Mesenchymal stem cell (in vitro differentiated cells and primary cell): ENCODE measurements around the gene LHFPL2.
"Not testable (repeated sequence)": the region's sequence is repeated elsewhere in the genome, so short reads cannot be mapped to it uniquely, and the experiment has no call there.

Experiments used
- DNase-seq: peaks from one replicate; pipeline ENCODE4 v3.0.0-alpha.2; 2013
- H2AFZ ChIP-seq: one replicate; pipeline ENCODE4 v1.6.1; 2013; ENCODE audit warnings: low read depth, mild to moderate bottlenecking, control low read depth, inconsistent platforms, low read length, moderate library complexity
- H2AK5ac ChIP-seq: 2 replicates; pipeline ENCODE4 v1.6.1; 2013; ENCODE audit warnings: low read length, moderate library complexity, mild to moderate bottlenecking, inconsistent platforms; ENCODE audit not compliant: severe bottlenecking
- H2BK120ac ChIP-seq: one replicate; pipeline ENCODE4 v1.6.1; 2013; ENCODE audit warnings: low read depth, mild to moderate bottlenecking, inconsistent platforms, low read length, moderate library complexity
- H2BK12ac ChIP-seq, 2 experiments: one replicate each; pipeline ENCODE4 v1.6.1; 2013; ENCODE audit warnings: inconsistent platforms in 2 of 2, low read length in 2 of 2, mild to moderate bottlenecking in 2 of 2, moderate library complexity in 2 of 2, control low read depth in 1 of 2
- H2BK15ac ChIP-seq: one replicate; pipeline ENCODE4 v1.6.1; 2013; ENCODE audit warnings: mild to moderate bottlenecking, low read depth, inconsistent platforms; ENCODE audit not compliant: poor library complexity, severe bottlenecking
- H2BK5ac ChIP-seq: 2 replicates; pipeline ENCODE4 v1.6.1; 2013; ENCODE audit warnings: low read depth, mild to moderate bottlenecking, low read length, control low read depth, inconsistent platforms; ENCODE audit not compliant: poor library complexity, severe bottlenecking
- H3K14ac ChIP-seq, 2 experiments: one replicate each; pipeline ENCODE4 v1.6.1; 2013; ENCODE audit warnings: inconsistent platforms in 2 of 2, low read length in 2 of 2, control low read depth in 1 of 2, mild to moderate bottlenecking in 1 of 2, moderate library complexity in 1 of 2
- H3K18ac ChIP-seq, 2 experiments: one replicate each; pipeline ENCODE4 v1.6.1; 2013; ENCODE audit warnings: inconsistent platforms in 2 of 2, low read length in 2 of 2, control low read depth in 1 of 2, low read depth in 1 of 2, mild to moderate bottlenecking in 1 of 2
- H3K23ac ChIP-seq, 2 experiments: one replicate each; pipeline ENCODE4 v1.6.1; 2013; ENCODE audit warnings: inconsistent platforms in 2 of 2, low read length in 2 of 2, mild to moderate bottlenecking in 2 of 2, moderate library complexity in 2 of 2, control low read depth in 1 of 2
- H3K27ac ChIP-seq: 2 replicates; pipeline ENCODE4 v1.5.1; 2013; ENCODE audit warnings: mild to moderate bottlenecking, moderate library complexity, low read length, control low read depth, inconsistent platforms; ENCODE audit not compliant: poor library complexity, severe bottlenecking
- H3K27me3 ChIP-seq, 2 experiments: 2 replicates each; pipeline versions ENCODE4 v1.6.1 to v1.7.0; 2013; ENCODE audit warnings: low read length in 2 of 2, mild to moderate bottlenecking in 2 of 2, moderate library complexity in 2 of 2, control low read depth in 1 of 2, inconsistent platforms in 1 of 2; ENCODE audit not compliant: control insufficient read depth in 1 of 2, insufficient read depth in 1 of 2
- H3K36me3 ChIP-seq, 2 experiments: 2 replicates each; pipeline versions ENCODE4 v1.6.1 to v1.7.0; 2013; ENCODE audit warnings: low read length in 2 of 2, control low read depth in 1 of 2, inconsistent platforms in 1 of 2, low read depth in 1 of 2, mild to moderate bottlenecking in 1 of 2; ENCODE audit not compliant: insufficient read depth in 2 of 2, control insufficient read depth in 1 of 2
- H3K4ac ChIP-seq, 2 experiments: one replicate each; pipeline ENCODE4 v1.6.1; 2013; ENCODE audit warnings: inconsistent platforms in 2 of 2, low read length in 2 of 2, mild to moderate bottlenecking in 2 of 2, moderate library complexity in 2 of 2, control low read depth in 1 of 2, low read depth in 1 of 2
- H3K4me1 ChIP-seq: 2 replicates; pipeline ENCODE4 v1.6.1; 2013; ENCODE audit warnings: low read depth, low read length, control low read depth; ENCODE audit not compliant: control insufficient read depth, insufficient read depth
- H3K4me2 ChIP-seq: 2 replicates; pipeline ENCODE4 v1.6.1; 2013; ENCODE audit warnings: low read length, mild to moderate bottlenecking, inconsistent platforms; ENCODE audit not compliant: poor library complexity, severe bottlenecking
- H3K4me3 ChIP-seq, 2 experiments: 2 replicates each; pipeline versions ENCODE4 v1.5.1 to v1.7.0; 2013; ENCODE audit warnings: low read length in 2 of 2, mild to moderate bottlenecking in 2 of 2, control low read depth in 1 of 2, low read depth in 1 of 2; ENCODE audit not compliant: insufficient read depth in 1 of 2
- H3K79me1 ChIP-seq: replicated peaks from 2 replicates; pipeline ENCODE4 v1.6.1; 2013; ENCODE audit warnings: mild to moderate bottlenecking, control low read depth, low read length, inconsistent platforms; ENCODE audit not compliant: poor library complexity, severe bottlenecking
- H3K9ac ChIP-seq: 2 replicates; pipeline ENCODE4 v1.7.0; 2013; ENCODE audit warnings: mild to moderate bottlenecking, low read length, moderate library complexity
- H3K9me3 ChIP-seq: 2 replicates; pipeline ENCODE4 v1.7.0; 2013; ENCODE audit warnings: mild to moderate bottlenecking, low read length; ENCODE audit not compliant: control insufficient read depth
- H4K8ac ChIP-seq: one replicate; pipeline ENCODE4 v1.6.1; 2013; ENCODE audit warnings: inconsistent platforms, mild to moderate bottlenecking, low read length, moderate library complexity
- H4K91ac ChIP-seq: one replicate; pipeline ENCODE4 v1.6.1; 2013; ENCODE audit warnings: mild to moderate bottlenecking, low read length, inconsistent platforms
- WGBS: methylation state at CpG from one replicate; pipeline ENCODE4 v1.1.7; 2013; ENCODE audit warnings: mixed read lengths; 5-methylcytosine and 5-hydroxymethylcytosine counted together

The LHFPL2 gene

GRCh38 chr5:78622302-78622971, 26.1 kb downstream of the LHFPL2 start:
- no peak for DNase-seq
- no peak overlapping the region for H2AFZ ChIP-seq
- no peak overlapping the region for H2BK12ac ChIP-seq
- H3K4me1 ChIP-seq: peaks cover 4% of the 10 kb centered on the region
- no peak overlapping the region for H4K91ac ChIP-seq
- H3K36me3 ChIP-seq: peaks cover 22 to 45% of the 10 kb centered on the region in 2 experiments
- no peak overlapping the region for H3K23ac ChIP-seq
- peak overlapping the region in 1 of 2 experiments; percentile 65 for H3K18ac ChIP-seq
- H3K79me1 ChIP-seq: peaks cover 34% of the 10 kb centered on the region
- no peak overlapping the region for H2BK5ac ChIP-seq
- no peak overlapping the region for H2BK120ac ChIP-seq
- H3K27ac ChIP-seq: no peak overlapping the region
- no peak overlapping the region for H3K4me3 ChIP-seq
- H3K9me3 ChIP-seq: peaks cover 4% of the 10 kb centered on the region
- peak overlapping the region; percentile 27 for H4K8ac ChIP-seq
- no peak overlapping the region for H3K14ac ChIP-seq
- H3K9ac ChIP-seq: no peak overlapping the region
- no peak overlapping the region for H2BK15ac ChIP-seq
- WGBS: 91% methylated on average over 3 of the region's 3 CpGs
- H3K27me3 ChIP-seq: no peaks in the 10 kb centered on the region
- H3K4ac ChIP-seq: no peak overlapping the region
- H2AK5ac ChIP-seq: peak overlapping the region; percentile 60
- no peak overlapping the region for H3K4me2 ChIP-seq

GRCh38 chr5:78621291-78621738, 27.3 kb downstream of the LHFPL2 start:
- Histone ChIP-seq H3K79me1 (peaks cover 30% of the 10 kb centered on the region), H3K14ac (no peak overlapping the region), H4K91ac (no peak overlapping the region), H3K9ac (peak overlapping the region; percentile 50), H3K27ac (no peak overlapping the region), H2BK5ac (no peak overlapping the region), H3K36me3 (peaks cover 18 to 47% of the 10 kb centered on the region in 2 experiments), H3K4me2 (no peak overlapping the region), H3K4ac (no peak overlapping the region), H2AFZ (no peak overlapping the region), H3K27me3 (no peaks in the 10 kb centered on the region), H4K8ac (no peak overlapping the region), H3K4me3 (no peak overlapping the region), H3K18ac (no peak overlapping the region), H3K4me1 (peaks cover 4% of the 10 kb centered on the region), H2BK120ac (no peak overlapping the region), H3K23ac (peak overlapping the region in 1 of 2 experiments; percentile 67), H3K9me3 (peaks cover 4% of the 10 kb centered on the region), H2BK15ac (no peak overlapping the region), H2BK12ac (no peak overlapping the region), H2AK5ac (no peak overlapping the region)
- WGBS: 9% methylated on average over 3 of the region's 3 CpGs
- peak; percentile 50 for DNase-seq

GRCh38 chr5:78620119-78620518, 28.5 kb downstream of the LHFPL2 start:
- 100% methylated on average over 2 of the region's 4 CpGs for WGBS
- not testable (repeated sequence) for DNase-seq, H2BK5ac ChIP-seq

GRCh38 chr5:78618303-78618702, 30.3 kb downstream of the LHFPL2 start:
- H4K8ac ChIP-seq: no peak overlapping the region
- H3K79me1 ChIP-seq: peaks cover 24% of the 10 kb centered on the region
- WGBS: over 99% methylated on average over 10 of the region's 10 CpGs
- H3K4me2 ChIP-seq: no peak overlapping the region
- no peaks in the 10 kb centered on the region for H3K27me3 ChIP-seq
- no peak overlapping the region for H3K9ac ChIP-seq
- peaks cover 4% of the 10 kb centered on the region for H3K4me1 ChIP-seq
- H2BK15ac ChIP-seq: no peak overlapping the region
- H2BK12ac ChIP-seq: no peak overlapping the region
- H2AK5ac ChIP-seq: no peak overlapping the region
- DNase-seq: no peak
- no peak overlapping the region for H3K14ac ChIP-seq
- no peak overlapping the region for H3K4ac ChIP-seq
- H4K91ac ChIP-seq: no peak overlapping the region
- peaks cover 8 to 46% of the 10 kb centered on the region in 2 experiments for H3K36me3 ChIP-seq
- no peak overlapping the region for H3K27ac ChIP-seq
- H2BK5ac ChIP-seq: no peak overlapping the region
- H3K23ac ChIP-seq: no peak overlapping the region
- peaks cover 4% of the 10 kb centered on the region for H3K9me3 ChIP-seq
- H3K18ac ChIP-seq: no peak overlapping the region
- no peak overlapping the region for H2AFZ ChIP-seq
- no peak overlapping the region for H3K4me3 ChIP-seq
- H2BK120ac ChIP-seq: no peak overlapping the region

More at GRCh38 chr5:78620119-78620518, 28.5 kb downstream of the LHFPL2 start:
- not testable (repeated sequence) for H3K4ac ChIP-seq, H3K4me3 ChIP-seq, H3K23ac ChIP-seq, H4K8ac ChIP-seq, H3K27me3 ChIP-seq, H3K4me2 ChIP-seq, H3K9ac ChIP-seq, H3K14ac ChIP-seq, H2BK120ac ChIP-seq, H2BK15ac ChIP-seq, H2AK5ac ChIP-seq, H3K27ac ChIP-seq, H3K18ac ChIP-seq, H2BK12ac ChIP-seq, H2AFZ ChIP-seq, H3K4me1 ChIP-seq, H4K91ac ChIP-seq, H3K9me3 ChIP-seq
- H3K36me3 ChIP-seq: peaks cover 12 to 43% of the 10 kb centered on the region in 2 experiments
- H3K79me1 ChIP-seq: peaks cover 22% of the 10 kb centered on the region
